ENCODE data around the gene ST6GAL1.
"Not testable (repeated sequence)": the region's sequence is repeated elsewhere in the genome, so short reads cannot be mapped to it uniquely, and the experiment has no call there.

The ST6GAL1 gene

DNA sequence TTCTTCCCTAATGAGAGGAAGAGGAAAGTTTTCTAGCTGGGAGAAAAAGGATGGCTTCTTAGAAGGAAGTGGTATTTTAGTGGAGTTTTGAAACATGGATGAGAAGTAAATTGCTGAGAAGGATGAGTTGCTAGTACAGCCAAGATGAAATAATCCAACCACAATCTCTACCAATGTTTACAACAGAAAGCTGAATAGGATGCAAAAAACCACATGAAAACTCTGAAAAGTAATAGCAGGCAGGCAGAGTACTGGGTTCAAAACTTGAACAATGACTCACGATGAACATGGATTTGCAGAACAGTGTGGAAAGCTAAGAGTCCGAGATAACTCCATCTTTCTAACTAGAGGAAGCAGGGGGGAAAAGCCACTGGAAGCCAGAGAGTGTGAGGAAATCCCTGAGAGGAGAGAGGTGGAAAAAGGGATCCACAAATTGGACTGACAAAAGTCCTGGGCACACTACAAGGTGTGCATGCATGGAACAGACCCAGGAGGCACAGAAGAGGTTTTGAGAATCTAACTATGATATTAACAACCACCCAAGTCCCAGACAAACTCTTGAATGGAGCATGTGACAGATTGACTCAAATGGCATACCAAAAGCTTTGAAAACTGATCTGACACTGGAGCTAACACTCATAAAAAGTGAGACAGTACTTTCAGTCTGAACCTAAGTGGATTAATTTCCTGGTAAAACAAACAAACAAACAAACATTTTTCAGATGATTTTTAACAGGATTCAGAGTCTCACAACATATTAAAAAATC lies 76.7 kb downstream of the ST6GAL1 start:
- no peak overlapping the region for H3K4me3 ChIP-seq (replicated peaks in 1 of 2; ENCODE audit: low read depth in 2 of 2, low read length in 2 of 2)
- peak in 1 of 2 donors; percentile 20 for DNase-seq (ENCODE audit: low read depth in 2 of 2)
- TF ChIP-seq, protein P1, sequence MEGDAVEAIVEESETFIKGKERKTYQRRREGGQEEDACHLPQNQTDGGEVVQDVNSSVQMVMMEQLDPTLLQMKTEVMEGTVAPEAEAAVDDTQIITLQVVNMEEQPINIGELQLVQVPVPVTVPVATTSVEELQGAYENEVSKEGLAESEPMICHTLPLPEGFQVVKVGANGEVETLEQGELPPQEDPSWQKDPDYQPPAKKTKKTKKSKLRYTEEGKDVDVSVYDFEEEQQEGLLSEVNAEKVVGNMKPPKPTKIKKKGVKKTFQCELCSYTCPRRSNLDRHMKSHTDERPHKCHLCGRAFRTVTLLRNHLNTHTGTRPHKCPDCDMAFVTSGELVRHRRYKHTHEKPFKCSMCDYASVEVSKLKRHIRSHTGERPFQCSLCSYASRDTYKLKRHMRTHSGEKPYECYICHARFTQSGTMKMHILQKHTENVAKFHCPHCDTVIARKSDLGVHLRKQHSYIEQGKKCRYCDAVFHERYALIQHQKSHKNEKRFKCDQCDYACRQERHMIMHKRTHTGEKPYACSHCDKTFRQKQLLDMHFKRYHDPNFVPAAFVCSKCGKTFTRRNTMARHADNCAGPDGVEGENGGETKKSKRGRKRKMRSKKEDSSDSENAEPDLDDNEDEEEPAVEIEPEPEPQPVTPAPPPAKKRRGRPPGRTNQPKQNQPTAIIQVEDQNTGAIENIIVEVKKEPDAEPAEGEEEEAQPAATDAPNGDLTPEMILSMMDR (IDR thresholded peaks at IDR 0.05; ENCODE audit: low read depth, low read length), result no peak

- not testable (repeated sequence) for H3K4me3 ChIP-seq (replicated peaks in 1 of 2; ENCODE audit: low read depth in 2 of 2, low read length in 2 of 2); DNase-seq (ENCODE audit: low read depth in 2 of 2)
These were observed 80.1 kb downstream of the ST6GAL1 start for GRCh38 chr3:187010382-187010781.

DNA sequence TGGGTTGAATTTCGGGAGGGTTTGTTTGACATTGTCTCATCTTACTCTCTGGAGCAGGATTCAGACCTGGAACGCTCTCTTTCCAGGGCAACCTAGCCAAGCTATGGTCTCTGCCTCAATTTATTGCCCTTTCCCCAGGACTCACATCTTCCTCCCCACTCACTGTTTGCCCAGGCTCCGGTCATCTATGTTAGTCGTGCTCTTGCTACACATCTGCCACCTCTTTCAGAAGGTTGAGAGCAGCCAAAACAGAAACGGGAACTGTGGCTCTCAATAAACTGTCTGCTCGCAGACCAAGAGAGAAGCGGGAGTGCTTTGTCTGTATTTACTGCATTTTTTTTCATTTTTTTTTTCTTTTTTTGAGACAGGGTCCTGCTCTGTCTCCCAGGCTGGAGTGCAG lies 81.6 kb downstream of the ST6GAL1 start:
- no peak for DNase-seq (ENCODE audit: low read depth in 2 of 2)
- TF ChIP-seq, protein P1 (IDR thresholded peaks at IDR 0.05; ENCODE audit: low read depth, low read length), result no peak
- no peak overlapping the region for H3K4me3 ChIP-seq (replicated peaks in 1 of 2; ENCODE audit: low read depth in 2 of 2, low read length in 2 of 2)

- TF ChIP-seq, protein P1 (IDR thresholded peaks at IDR 0.05; ENCODE audit: low read depth, low read length), result no peak
- DNase-seq (ENCODE audit: low read depth in 2 of 2), result peak; percentile 34 to 36
- H3K4me3 ChIP-seq (replicated peaks in 1 of 2; ENCODE audit: low read depth in 2 of 2, low read length in 2 of 2), result no peak overlapping the region
These were observed 82.3 kb downstream of the ST6GAL1 start for GRCh38 chr3:187012609-187013051.

DNA sequence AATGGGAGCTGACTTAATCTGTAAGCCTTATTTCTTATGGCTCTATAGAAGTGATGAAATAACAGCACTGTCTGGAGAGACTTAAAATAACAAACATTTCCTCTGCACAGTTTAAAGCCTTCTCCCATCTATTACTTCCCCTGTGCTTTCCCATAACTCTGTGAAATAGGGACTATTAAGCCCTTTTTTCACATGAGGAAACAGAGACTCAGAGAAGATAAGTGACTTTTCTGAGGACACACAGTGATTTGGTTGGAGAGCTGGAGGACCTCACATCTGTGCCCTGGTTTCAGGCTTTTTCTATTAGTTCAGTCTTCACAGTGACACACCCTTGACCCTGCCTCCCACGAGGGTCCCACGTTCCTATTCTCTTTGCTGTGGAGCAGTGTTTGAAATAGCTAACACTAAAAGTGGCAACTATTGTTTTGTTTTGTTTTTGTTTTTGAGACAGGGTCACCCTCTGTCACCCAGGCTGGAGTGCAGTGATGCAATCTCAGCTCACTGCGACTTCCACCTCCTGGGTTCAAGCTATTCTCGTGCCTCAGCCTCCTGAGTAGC lies 82.9 kb downstream of the ST6GAL1 start:
- H3K4me3 ChIP-seq (replicated peaks in 1 of 2; ENCODE audit: low read depth in 2 of 2, low read length in 2 of 2), result no peak overlapping the region
- peak; percentile 43 to 55 for DNase-seq (ENCODE audit: low read depth in 2 of 2)
- TF ChIP-seq, protein P1 (IDR thresholded peaks at IDR 0.05; ENCODE audit: low read depth, low read length), result no peak

DNA sequence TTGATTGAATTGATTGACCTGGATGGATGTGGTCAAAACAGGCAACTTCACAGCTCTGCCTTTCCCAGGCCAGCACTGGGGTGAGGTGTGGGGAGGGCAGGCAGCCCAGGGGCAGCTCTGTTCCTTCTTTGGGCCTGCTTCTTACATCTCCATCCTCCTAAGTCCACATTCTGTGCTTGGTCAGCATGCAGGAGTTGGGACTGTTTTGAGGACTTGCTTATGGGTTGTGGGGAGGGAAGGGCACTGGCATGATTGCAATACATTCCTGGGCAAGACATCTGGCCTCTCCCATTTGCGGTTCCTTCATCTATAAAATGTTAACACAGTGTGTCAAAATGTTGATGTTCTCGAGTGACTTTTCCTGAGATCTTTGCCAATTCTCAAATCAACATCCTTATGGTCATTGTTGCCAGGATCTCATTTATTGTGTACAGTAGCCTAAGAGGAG lies 84.1 kb downstream of the ST6GAL1 start:
- no peak overlapping the region for H3K4me3 ChIP-seq (replicated peaks in 1 of 2; ENCODE audit: low read depth in 2 of 2, low read length in 2 of 2)
- TF ChIP-seq, protein P1 (IDR thresholded peaks at IDR 0.05; ENCODE audit: low read depth, low read length), result no peak
- peak in 1 of 2 donors; percentile 55 for DNase-seq (ENCODE audit: low read depth in 2 of 2)

GRCh38 chr3:187015903-187016638 lies 85.7 kb downstream of the ST6GAL1 start:
- DNase-seq (ENCODE audit: low read depth in 2 of 2), result no peak
- TF ChIP-seq, protein P1 (IDR thresholded peaks at IDR 0.05; ENCODE audit: low read depth, low read length), result no peak
- no peak overlapping the region for H3K4me3 ChIP-seq (replicated peaks in 1 of 2; ENCODE audit: low read depth in 2 of 2, low read length in 2 of 2)

Data from cardiac fibroblast (primary cell).